NB4 (cell line): ENCODE results near the gene C13orf46.
"Not testable (repeated sequence)": the region's sequence is repeated elsewhere in the genome, so short reads cannot be mapped to it uniquely, and the experiment has no call there.

Experiments used
- DNase-seq: peaks from one replicate; pipeline ENCODE4 v3.0.0; 2010; ENCODE audit warnings: low read depth
- H3K4me3 ChIP-seq: one replicate; pipeline ENCODE4 v1.5.1; 2011; ENCODE audit warnings: mild to moderate bottlenecking, low read depth, low read length, moderate library complexity
- CTCF ChIP-seq: IDR thresholded peaks from one replicate; pipeline ENCODE4 v1.5.1; 2012; ENCODE audit warnings: low read depth, low read length
- MAX ChIP-seq: IDR thresholded peaks from 2 replicates; pipeline ENCODE4 v1.6.1; 2011; ENCODE audit warnings: low read depth, low read length
- MYC ChIP-seq: IDR thresholded peaks from 2 replicates; pipeline ENCODE4 v1.6.1; 2011; ENCODE audit warnings: low read depth, low read length
- POLR2A ChIP-seq: IDR thresholded peaks from 2 replicates; pipeline ENCODE4 v1.6.1; 2011; ENCODE audit warnings: mild to moderate bottlenecking; ENCODE audit not compliant: insufficient read length; ENCODE audit errors: extremely low read depth

C13orf46 gene

GRCh38 chr13:113973218-113974164, at the start of gene C13orf46:
C13orf46 (minus strand) TSS chr13:113974076; CDS start chr13:113973997, 79 bp downstream.
- no peak within 1 kb of the TSS for H3K4me3 ChIP-seq
- DNase-seq: no peak
- TF ChIP-seq MYC (no peak), POLR2A (no peak), MAX (no peak), CTCF (no peak)

- TF ChIP-seq POLR2A (no peak), CTCF (no peak), MAX (no peak), MYC (no peak)
- no peak overlapping the region for H3K4me3 ChIP-seq
- no peak for DNase-seq
Observed at GRCh38 chr13:114022876-114023275, 49.0 kb upstream of the C13orf46 start.

- TF ChIP-seq MYC (no peak), POLR2A (no peak), CTCF (no peak), MAX (no peak)
- DNase-seq: no peak
- no peak overlapping the region for H3K4me3 ChIP-seq
Observed at GRCh38 chr13:114022309-114022669, 48.4 kb upstream of the C13orf46 start.

- DNase-seq: no peak
- no peak overlapping the region for H3K4me3 ChIP-seq
- TF ChIP-seq CTCF (no peak), MYC (no peak), POLR2A (no peak), MAX (no peak)
Observed at GRCh38 chr13:114021464-114022308, 47.8 kb upstream of the C13orf46 start.

- TF ChIP-seq MYC: no peak
- no peak for TF ChIP-seq CTCF
- no peak for TF ChIP-seq POLR2A
- no peak for TF ChIP-seq MAX
- H3K4me3 ChIP-seq: no peak overlapping the region
- no peak for DNase-seq
Observed at GRCh38 chr13:114020750-114021463, 47.0 kb upstream of the C13orf46 start.

GRCh38 chr13:114020134-114020533, 46.3 kb upstream of the C13orf46 start:
- not testable (repeated sequence) for DNase-seq, H3K4me3 ChIP-seq
